Liver (tissue), 9 donors: ENCODE results near the gene CREB5. TPM values are rescaled to one million over a fixed set of nuclear protein-coding genes. Genes with fewer than 3 reads are reported as not detected.

Experiments
- DNase-seq: peaks from one replicate; pipeline ENCODE4 v3.0.0-alpha.2; 2017; ENCODE audit warnings: low spot score
- H3K27ac ChIP-seq, 2 donors: one replicate each; pipeline ENCODE4 v1.7.0; 2013; ENCODE audit warnings: inconsistent platforms in 2 of 2, low read length in 2 of 2, control low read depth in 1 of 2, low read depth in 1 of 2, mild to moderate bottlenecking in 1 of 2
- H3K27me3 ChIP-seq, 4 donors: one replicate each; pipeline versions ENCODE4 v1.6.1 to v1.7.0; 2013; ENCODE audit warnings: low read length in 3 of 4, inconsistent platforms in 1 of 4, mild to moderate bottlenecking in 1 of 4, moderate library complexity in 1 of 4; ENCODE audit not compliant: control insufficient read depth in 4 of 4, insufficient read depth in 4 of 4
- H3K36me3 ChIP-seq, 4 donors: one replicate each; pipeline versions ENCODE4 v1.6.1 to v1.7.0; 2013; ENCODE audit warnings: low read length in 3 of 4, mild to moderate bottlenecking in 3 of 4, low read depth in 1 of 4, moderate library complexity in 1 of 4; ENCODE audit not compliant: control insufficient read depth in 4 of 4, insufficient read depth in 3 of 4
- H3K4me1 ChIP-seq, 4 donors: one replicate each; pipeline versions ENCODE4 v1.6.1 to v1.7.0; 2013; ENCODE audit warnings: low read length in 3 of 4, mild to moderate bottlenecking in 3 of 4, moderate library complexity in 1 of 4; ENCODE audit not compliant: control insufficient read depth in 4 of 4, insufficient read depth in 4 of 4
- H3K4me3 ChIP-seq, 3 donors: one replicate each; pipeline versions ENCODE4 v1.6.1 to v1.7.0; 2013; ENCODE audit warnings: low read length in 3 of 3, control low read depth in 1 of 3, low read depth in 1 of 3, mild to moderate bottlenecking in 1 of 3
- H3K9ac ChIP-seq, 2 donors: one replicate each; pipeline ENCODE4 v1.7.0; 2013; ENCODE audit warnings: low read length in 2 of 2, mild to moderate bottlenecking in 2 of 2, moderate library complexity in 2 of 2, control low read depth in 1 of 2, low read depth in 1 of 2
- H3K9me3 ChIP-seq, 4 donors: one replicate each; pipeline versions ENCODE4 v1.6.1 to v1.7.0; 2013; ENCODE audit warnings: low read length in 3 of 4; ENCODE audit not compliant: control insufficient read depth in 4 of 4
- EGR1 ChIP-seq, 2 donors: IDR thresholded peaks; 2 replicates each; pipeline ENCODE4 v1.6.1; 2016 to 2018; ENCODE audit warnings: antibody characterized with exemption in 2 of 2, low read depth in 2 of 2
- FOXA1 ChIP-seq: IDR thresholded peaks from 2 replicates; pipeline ENCODE4 v1.6.1; 2016; ENCODE audit warnings: antibody characterized with exemption
- FOXA2 ChIP-seq: IDR thresholded peaks from 2 replicates; pipeline ENCODE4 v1.6.1; 2016; ENCODE audit warnings: antibody characterized with exemption
- GABPA ChIP-seq, 2 donors: IDR thresholded peaks in 1 of 2; conservative IDR thresholded peaks in 1 of 2; 2 replicates each; pipeline ENCODE4 v1.6.1; 2016; ENCODE audit warnings: antibody characterized with exemption in 2 of 2, mild to moderate bottlenecking in 1 of 2, moderate library complexity in 1 of 2
- HNF4A ChIP-seq, 2 donors: conservative IDR thresholded peaks; 2 replicates each; pipeline ENCODE4 v1.6.1; 2016; ENCODE audit warnings: antibody characterized with exemption in 2 of 2, mild to moderate bottlenecking in 2 of 2
- HNF4G ChIP-seq: IDR thresholded peaks from 2 replicates; pipeline ENCODE4 v1.6.1; 2016; ENCODE audit warnings: antibody characterized with exemption
- NR2F2 ChIP-seq: IDR thresholded peaks from 2 replicates; pipeline ENCODE4 v1.6.1; 2016; ENCODE audit warnings: antibody characterized with exemption
- RAD21 ChIP-seq, 2 donors: IDR thresholded peaks; 2 replicates each; pipeline ENCODE4 v1.6.1; 2016; ENCODE audit warnings: antibody characterized with exemption in 2 of 2, mild to moderate bottlenecking in 2 of 2
- RXRA ChIP-seq, 2 donors: IDR thresholded peaks; 2 replicates each; pipeline ENCODE4 v1.6.1; 2017 to 2018; ENCODE audit warnings: antibody characterized with exemption in 2 of 2, mild to moderate bottlenecking in 1 of 2
- SP1 ChIP-seq: IDR thresholded peaks from 2 replicates; pipeline ENCODE4 v1.6.1; 2018; ENCODE audit warnings: antibody characterized with exemption, mild to moderate bottlenecking
- TAF1 ChIP-seq: conservative IDR thresholded peaks from 2 replicates; pipeline ENCODE4 v1.6.1; 2016; ENCODE audit warnings: antibody characterized with exemption, mild to moderate bottlenecking
- YY1 ChIP-seq: IDR thresholded peaks from 2 replicates; pipeline ENCODE4 v1.6.1; 2016; ENCODE audit warnings: antibody characterized with exemption, mild to moderate bottlenecking
- WGBS: extraction: QIAGEN DNeasy Blood & Tissue Kit; methylation state at CpG from one replicate; pipeline ENCODE4 v1.1.7; 2013; 5-methylcytosine and 5-hydroxymethylcytosine counted together
- polyA plus RNA-seq, 2 donors: library from polyadenylated mRNA; stranded (reverse) in 1 of 2; unstranded in 1 of 2; fragments of 200-250 nt in 1 of 2; fragments of >200 nt in 1 of 2; fragmentation: Nextera tagmentation in 1 of 2; extraction: Ambion mirVana in 1 of 2; gene quantifications; one replicate each; pipeline versions ENCODE4 v1.2.1 to v1.2.3, GENCODE V29; 2013 to 2015
- total RNA-seq, 2 donors: library from RNA; depleted of rRNA; stranded (reverse); fragments of >200 nt; gene quantifications; one replicate each; pipeline ENCODE4 v1.2.3, GENCODE V29; 2014
- TF ChIP-seq, protein P1 (sequence below): fragments of 150-350 bp; IDR thresholded peaks from 2 replicates; pipeline ENCODE4 v1.5.1; 2017; ENCODE audit warnings: improper control_type of control experiment, low read depth, low read length; ENCODE audit not compliant: missing input control
- TF ChIP-seq, protein P2 (sequence below): IDR thresholded peaks from 2 replicates; pipeline ENCODE4 v1.6.1; 2016; ENCODE audit warnings: antibody characterized with exemption
- TF ChIP-seq, protein P3 (sequence below): IDR thresholded peaks from 2 replicates; pipeline ENCODE4 v1.6.1; 2016; ENCODE audit warnings: antibody characterized with exemption
- TF ChIP-seq, protein P4 (sequence below): IDR thresholded peaks from 2 replicates; pipeline ENCODE4 v1.6.1; 2016; ENCODE audit warnings: antibody characterized with exemption, mild to moderate bottlenecking
- TF ChIP-seq, protein P5 (sequence below): IDR thresholded peaks from 2 replicates; pipeline ENCODE4 v1.6.1; 2016; ENCODE audit warnings: antibody characterized with exemption
- donor health status: healthy.
- donor health status: healthy.
- donor health status: healthy.
- donor health status: healthy.
- donor health status: healthy.

The CREB5 gene
- total and polyA plus RNA-seq, 4 donors = 0.25 to 0.92 (median 0.67) TPM

DNA sequence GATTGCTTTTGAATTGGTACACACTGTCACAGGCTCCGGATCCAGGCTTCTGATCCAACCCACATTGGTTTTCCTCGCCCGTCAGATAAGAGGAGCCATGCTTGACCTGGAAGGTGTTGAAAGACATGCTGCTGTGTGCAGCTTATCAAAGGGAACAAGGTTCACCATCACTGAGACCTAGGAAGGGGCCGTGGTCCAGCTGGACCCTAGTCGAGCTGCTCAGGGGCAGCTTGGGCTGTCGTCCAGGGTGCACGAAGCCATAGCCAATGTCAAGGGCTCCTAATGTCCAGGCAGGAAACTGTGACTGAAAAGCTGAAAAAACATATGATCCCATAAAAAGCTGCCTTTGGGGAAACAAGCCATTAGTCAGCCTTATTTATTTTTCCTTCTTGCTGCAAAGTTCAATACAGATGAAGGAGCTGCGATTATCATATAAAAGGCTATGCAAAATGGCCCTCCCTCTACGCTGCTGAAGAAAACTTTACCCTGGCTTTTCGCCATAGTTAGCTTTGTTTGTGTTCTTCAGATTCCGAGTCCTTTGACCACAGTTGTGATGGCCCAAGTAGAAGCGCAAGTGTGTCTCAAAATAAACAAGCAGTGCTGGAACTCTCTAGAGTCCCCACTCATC lies 118.0 kb downstream of the CREB5 start:
- no peak overlapping the region for H3K9ac ChIP-seq

DNA sequence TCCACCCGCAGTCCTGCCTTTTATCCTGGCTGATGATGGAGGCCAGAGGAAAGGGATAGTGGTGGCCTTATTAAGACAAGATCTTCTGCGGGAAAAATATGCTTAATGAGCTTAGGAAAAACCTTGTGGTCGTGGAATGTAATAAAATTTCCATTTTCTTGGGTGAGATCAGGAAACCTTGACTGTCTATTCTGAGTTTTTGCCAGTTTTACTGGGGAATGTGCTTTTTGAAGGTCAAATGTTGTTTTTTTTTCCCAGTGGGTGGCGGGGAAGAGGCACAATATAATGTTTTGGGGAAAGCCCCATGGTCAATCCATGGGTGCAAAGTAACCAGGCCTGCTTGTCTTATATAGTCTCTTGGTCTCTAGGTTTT lies 118.5 kb downstream of the CREB5 start:
- H3K36me3 ChIP-seq = no peaks in the 10 kb centered on the region
- peaks cover 0 to under 1% (median 0%) of the 10 kb centered on the region in 4 donors for H3K27me3 ChIP-seq
- no peak overlapping the region for H3K27ac ChIP-seq
- no peaks in the 10 kb centered on the region for H3K4me1 ChIP-seq
- 57% methylated on average over 4 of the region's 4 CpGs for WGBS
- TF ChIP-seq, protein P1, sequence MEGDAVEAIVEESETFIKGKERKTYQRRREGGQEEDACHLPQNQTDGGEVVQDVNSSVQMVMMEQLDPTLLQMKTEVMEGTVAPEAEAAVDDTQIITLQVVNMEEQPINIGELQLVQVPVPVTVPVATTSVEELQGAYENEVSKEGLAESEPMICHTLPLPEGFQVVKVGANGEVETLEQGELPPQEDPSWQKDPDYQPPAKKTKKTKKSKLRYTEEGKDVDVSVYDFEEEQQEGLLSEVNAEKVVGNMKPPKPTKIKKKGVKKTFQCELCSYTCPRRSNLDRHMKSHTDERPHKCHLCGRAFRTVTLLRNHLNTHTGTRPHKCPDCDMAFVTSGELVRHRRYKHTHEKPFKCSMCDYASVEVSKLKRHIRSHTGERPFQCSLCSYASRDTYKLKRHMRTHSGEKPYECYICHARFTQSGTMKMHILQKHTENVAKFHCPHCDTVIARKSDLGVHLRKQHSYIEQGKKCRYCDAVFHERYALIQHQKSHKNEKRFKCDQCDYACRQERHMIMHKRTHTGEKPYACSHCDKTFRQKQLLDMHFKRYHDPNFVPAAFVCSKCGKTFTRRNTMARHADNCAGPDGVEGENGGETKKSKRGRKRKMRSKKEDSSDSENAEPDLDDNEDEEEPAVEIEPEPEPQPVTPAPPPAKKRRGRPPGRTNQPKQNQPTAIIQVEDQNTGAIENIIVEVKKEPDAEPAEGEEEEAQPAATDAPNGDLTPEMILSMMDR = no peak
- no peak for TF ChIP-seq GABPA (IDR thresholded peaks at IDR 0.05 in 1 of 2, conservative IDR thresholded peaks at IDR 0.05 in 1 of 2)
- no peak for TF ChIP-seq YY1
- no peak for TF ChIP-seq FOXA2
- TF ChIP-seq, protein P2, sequence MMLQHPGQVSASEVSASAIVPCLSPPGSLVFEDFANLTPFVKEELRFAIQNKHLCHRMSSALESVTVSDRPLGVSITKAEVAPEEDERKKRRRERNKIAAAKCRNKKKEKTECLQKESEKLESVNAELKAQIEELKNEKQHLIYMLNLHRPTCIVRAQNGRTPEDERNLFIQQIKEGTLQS = no peak
- TF ChIP-seq, protein P3, sequence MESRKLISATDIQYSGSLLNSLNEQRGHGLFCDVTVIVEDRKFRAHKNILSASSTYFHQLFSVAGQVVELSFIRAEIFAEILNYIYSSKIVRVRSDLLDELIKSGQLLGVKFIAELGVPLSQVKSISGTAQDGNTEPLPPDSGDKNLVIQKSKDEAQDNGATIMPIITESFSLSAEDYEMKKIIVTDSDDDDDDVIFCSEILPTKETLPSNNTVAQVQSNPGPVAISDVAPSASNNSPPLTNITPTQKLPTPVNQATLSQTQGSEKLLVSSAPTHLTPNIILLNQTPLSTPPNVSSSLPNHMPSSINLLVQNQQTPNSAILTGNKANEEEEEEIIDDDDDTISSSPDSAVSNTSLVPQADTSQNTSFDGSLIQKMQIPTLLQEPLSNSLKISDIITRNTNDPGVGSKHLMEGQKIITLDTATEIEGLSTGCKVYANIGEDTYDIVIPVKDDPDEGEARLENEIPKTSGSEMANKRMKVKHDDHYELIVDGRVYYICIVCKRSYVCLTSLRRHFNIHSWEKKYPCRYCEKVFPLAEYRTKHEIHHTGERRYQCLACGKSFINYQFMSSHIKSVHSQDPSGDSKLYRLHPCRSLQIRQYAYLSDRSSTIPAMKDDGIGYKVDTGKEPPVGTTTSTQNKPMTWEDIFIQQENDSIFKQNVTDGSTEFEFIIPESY = no peak
- no peak for TF ChIP-seq NR2F2
- TF ChIP-seq HNF4G = no peak
- TF ChIP-seq SP1 = no peak
- TF ChIP-seq FOXA1 = no peak
- TF ChIP-seq RXRA (IDR thresholded peaks at IDR 0.05) = no peak
- no peak for TF ChIP-seq TAF1
- no peak for TF ChIP-seq EGR1 (IDR thresholded peaks at IDR 0.05; ENCODE audit: low read depth in 2 of 2)
- TF ChIP-seq, protein P4, sequence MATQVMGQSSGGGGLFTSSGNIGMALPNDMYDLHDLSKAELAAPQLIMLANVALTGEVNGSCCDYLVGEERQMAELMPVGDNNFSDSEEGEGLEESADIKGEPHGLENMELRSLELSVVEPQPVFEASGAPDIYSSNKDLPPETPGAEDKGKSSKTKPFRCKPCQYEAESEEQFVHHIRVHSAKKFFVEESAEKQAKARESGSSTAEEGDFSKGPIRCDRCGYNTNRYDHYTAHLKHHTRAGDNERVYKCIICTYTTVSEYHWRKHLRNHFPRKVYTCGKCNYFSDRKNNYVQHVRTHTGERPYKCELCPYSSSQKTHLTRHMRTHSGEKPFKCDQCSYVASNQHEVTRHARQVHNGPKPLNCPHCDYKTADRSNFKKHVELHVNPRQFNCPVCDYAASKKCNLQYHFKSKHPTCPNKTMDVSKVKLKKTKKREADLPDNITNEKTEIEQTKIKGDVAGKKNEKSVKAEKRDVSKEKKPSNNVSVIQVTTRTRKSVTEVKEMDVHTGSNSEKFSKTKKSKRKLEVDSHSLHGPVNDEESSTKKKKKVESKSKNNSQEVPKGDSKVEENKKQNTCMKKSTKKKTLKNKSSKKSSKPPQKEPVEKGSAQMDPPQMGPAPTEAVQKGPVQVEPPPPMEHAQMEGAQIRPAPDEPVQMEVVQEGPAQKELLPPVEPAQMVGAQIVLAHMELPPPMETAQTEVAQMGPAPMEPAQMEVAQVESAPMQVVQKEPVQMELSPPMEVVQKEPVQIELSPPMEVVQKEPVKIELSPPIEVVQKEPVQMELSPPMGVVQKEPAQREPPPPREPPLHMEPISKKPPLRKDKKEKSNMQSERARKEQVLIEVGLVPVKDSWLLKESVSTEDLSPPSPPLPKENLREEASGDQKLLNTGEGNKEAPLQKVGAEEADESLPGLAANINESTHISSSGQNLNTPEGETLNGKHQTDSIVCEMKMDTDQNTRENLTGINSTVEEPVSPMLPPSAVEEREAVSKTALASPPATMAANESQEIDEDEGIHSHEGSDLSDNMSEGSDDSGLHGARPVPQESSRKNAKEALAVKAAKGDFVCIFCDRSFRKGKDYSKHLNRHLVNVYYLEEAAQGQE = no peak
- no peak for TF ChIP-seq HNF4A (conservative IDR thresholded peaks at IDR 0.05)
- TF ChIP-seq, protein P5, sequence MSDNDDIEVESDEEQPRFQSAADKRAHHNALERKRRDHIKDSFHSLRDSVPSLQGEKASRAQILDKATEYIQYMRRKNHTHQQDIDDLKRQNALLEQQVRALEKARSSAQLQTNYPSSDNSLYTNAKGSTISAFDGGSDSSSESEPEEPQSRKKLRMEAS = no peak
- no peaks in the 10 kb centered on the region for H3K9me3 ChIP-seq
- H3K4me3 ChIP-seq = no peak overlapping the region
- no peak for DNase-seq
- H3K9ac ChIP-seq = no peak overlapping the region

More for the DNA sequence above, 118.0 kb downstream of the CREB5 start:
- no peak overlapping the region for H3K27ac ChIP-seq
- no peaks in the 10 kb centered on the region for H3K27me3 ChIP-seq
- H3K4me1 ChIP-seq = no peaks in the 10 kb centered on the region
- TF ChIP-seq RAD21 (IDR thresholded peaks at IDR 0.05) (no peak), NR2F2 (peak; percentile 68)
- no peak overlapping the region for H3K4me3 ChIP-seq
- DNase-seq = no peak
- H3K9me3 ChIP-seq = no peaks in the 10 kb centered on the region
- no peaks in the 10 kb centered on the region for H3K36me3 ChIP-seq
- WGBS = 41% methylated on average over 12 of the region's 12 CpGs
